ENCODE results near the gene CDC7. TPM values are rescaled to one million over a fixed set of nuclear protein-coding genes. Genes with fewer than 3 reads are reported as not detected.
"Not testable (repeated sequence)": the region's sequence is repeated elsewhere in the genome, so short reads cannot be mapped to it uniquely, and the experiment has no call there.

CDC7 gene
- total and polyA plus RNA-seq, 8 donors, result 6.3 to 25.3 (median 18.1) TPM

- no peak for ATAC-seq
- H3K27ac ChIP-seq, result no peak overlapping the region
- intact Hi-C loops (cut with DNase I), result loop anchor here in 1 of 2 donors (5.0 kb wide), 1 partner anchor 417 kb away; no protein-coding TSS in a partner anchor
Measured at GRCh38 chr1:91510754-91511153, 10.1 kb downstream of the CDC7 start.

GRCh38 chr1:91511386-91511785 is 10.7 kb downstream of the CDC7 start:
- Histone ChIP-seq H3K27ac (no peak overlapping the region), H3K4me3 (no peak overlapping the region), H3K9me3 (no peaks in the 10 kb centered on the region), H3K27me3 (no peaks in the 10 kb centered on the region), H3K4me1 (peaks cover 0 to 9% of the 10 kb centered on the region in 2 donors), H3K36me3 (peaks cover 0 to 38% of the 10 kb centered on the region in 2 donors)
- TF ChIP-seq CTCF (IDR thresholded peaks at IDR 0.05), result peak; percentile 54 to 59
- ATAC-seq, result peak; percentile 60
- intact Hi-C loops (cut with DNase I), result loop anchor here in 1 of 2 donors (5.0 kb wide), 1 partner anchor 416 kb away; no protein-coding TSS in a partner anchor
- peak in 2 of 4 donors; percentile 42 to 58 for DNase-seq

More at GRCh38 chr1:91510754-91511153, 10.1 kb downstream of the CDC7 start:
- H3K9me3 ChIP-seq, result no peaks in the 10 kb centered on the region
- TF ChIP-seq CTCF (IDR thresholded peaks at IDR 0.05), result no peak
- DNase-seq, result no peak
- H3K4me1 ChIP-seq, result peaks cover 0 to 10% of the 10 kb centered on the region in 2 donors
- no peak overlapping the region for H3K4me3 ChIP-seq
- H3K27me3 ChIP-seq, result no peaks in the 10 kb centered on the region
- peaks cover 0 to 38% of the 10 kb centered on the region in 2 donors for H3K36me3 ChIP-seq

GRCh38 chr1:91513160-91513559 is 12.5 kb downstream of the CDC7 start:
- Histone ChIP-seq H3K4me1 (peaks cover 0 to 9% of the 10 kb centered on the region in 2 donors), H3K36me3 (peaks cover 0 to 39% of the 10 kb centered on the region in 2 donors), H3K9me3 (no peaks in the 10 kb centered on the region), H3K4me3 (no peak overlapping the region), H3K27ac (no peak overlapping the region), H3K27me3 (no peaks in the 10 kb centered on the region)
- DNase-seq (peak in 1 of 4 donors; percentile 28), ATAC-seq (peak; percentile 67)
- intact Hi-C loops (cut with DNase I), result loop anchor here in 1 of 2 donors (5.0 kb wide), 1 partner anchor 414 kb away; no protein-coding TSS in a partner anchor
- peak; percentile 33 to 34 for TF ChIP-seq CTCF (IDR thresholded peaks at IDR 0.05)

- Histone ChIP-seq H3K27ac (no peak overlapping the region), H3K36me3 (peaks cover 0 to 41% of the 10 kb centered on the region in 2 donors), H3K27me3 (no peaks in the 10 kb centered on the region), H3K4me1 (peaks cover 0 to 9% of the 10 kb centered on the region in 2 donors), H3K4me3 (no peak overlapping the region), H3K9me3 (no peaks in the 10 kb centered on the region)
- TF ChIP-seq CTCF (IDR thresholded peaks at IDR 0.05), result no peak
- ATAC-seq (no peak), DNase-seq (peak in 2 of 4 donors; percentile 86 to 87)
- intact Hi-C loops (cut with DNase I), result loop anchor here in 1 of 2 donors (5.0 kb wide), 1 partner anchor 414 kb away; no protein-coding TSS in a partner anchor
Measured at GRCh38 chr1:91513706-91514105, 13.1 kb downstream of the CDC7 start.

- intact Hi-C loops (cut with DNase I), result no loop called here
Measured at GRCh38 chr1:91515994-91516393, 15.3 kb downstream of the CDC7 start.

GRCh38 chr1:91516605-91517004 is 16.0 kb downstream of the CDC7 start:
- intact Hi-C loops (cut with DNase I); DNase-seq: not testable (repeated sequence)

More at GRCh38 chr1:91515994-91516393, 15.3 kb downstream of the CDC7 start:
- H3K4me1 ChIP-seq, result peaks cover 0 to 9% of the 10 kb centered on the region in 2 donors
- H3K4me3 ChIP-seq, result no peak overlapping the region
- no peak for TF ChIP-seq CTCF (IDR thresholded peaks at IDR 0.05)
- DNase-seq, result no peak
- no peaks in the 10 kb centered on the region for H3K9me3 ChIP-seq
- no peak for ATAC-seq
- H3K27ac ChIP-seq, result no peak overlapping the region
- no peaks in the 10 kb centered on the region for H3K27me3 ChIP-seq
- peaks cover 0 to 27% of the 10 kb centered on the region in 2 donors for H3K36me3 ChIP-seq

GRCh38 chr1:91519167-91519566 is 18.5 kb downstream of the CDC7 start:
- H3K4me3 ChIP-seq; intact Hi-C loops (cut with DNase I); H3K27ac ChIP-seq; H3K27me3 ChIP-seq; H3K4me1 ChIP-seq; DNase-seq; H3K9me3 ChIP-seq: not testable (repeated sequence)
- peaks cover 0 to 17% of the 10 kb centered on the region in 2 donors for H3K36me3 ChIP-seq
- peak; percentile 38 for ATAC-seq

More at GRCh38 chr1:91516605-91517004, 16.0 kb downstream of the CDC7 start:
- H3K27me3 ChIP-seq, H3K4me3 ChIP-seq, ATAC-seq, H3K4me1 ChIP-seq, H3K27ac ChIP-seq, H3K9me3 ChIP-seq: not testable (repeated sequence)
- peaks cover 0 to 27% of the 10 kb centered on the region in 2 donors for H3K36me3 ChIP-seq
